ENCODE data around the gene SNX1. TPM values are rescaled to one million over a fixed set of nuclear protein-coding genes. Genes with fewer than 3 reads are reported as not detected.

SNX1 gene
- total and polyA plus RNA-seq, 2 of the 13 experiments (the other 11 are each of a cell fraction or from before 2014, with no cell fraction given): 29.3 to 60.1 TPM

DNA sequence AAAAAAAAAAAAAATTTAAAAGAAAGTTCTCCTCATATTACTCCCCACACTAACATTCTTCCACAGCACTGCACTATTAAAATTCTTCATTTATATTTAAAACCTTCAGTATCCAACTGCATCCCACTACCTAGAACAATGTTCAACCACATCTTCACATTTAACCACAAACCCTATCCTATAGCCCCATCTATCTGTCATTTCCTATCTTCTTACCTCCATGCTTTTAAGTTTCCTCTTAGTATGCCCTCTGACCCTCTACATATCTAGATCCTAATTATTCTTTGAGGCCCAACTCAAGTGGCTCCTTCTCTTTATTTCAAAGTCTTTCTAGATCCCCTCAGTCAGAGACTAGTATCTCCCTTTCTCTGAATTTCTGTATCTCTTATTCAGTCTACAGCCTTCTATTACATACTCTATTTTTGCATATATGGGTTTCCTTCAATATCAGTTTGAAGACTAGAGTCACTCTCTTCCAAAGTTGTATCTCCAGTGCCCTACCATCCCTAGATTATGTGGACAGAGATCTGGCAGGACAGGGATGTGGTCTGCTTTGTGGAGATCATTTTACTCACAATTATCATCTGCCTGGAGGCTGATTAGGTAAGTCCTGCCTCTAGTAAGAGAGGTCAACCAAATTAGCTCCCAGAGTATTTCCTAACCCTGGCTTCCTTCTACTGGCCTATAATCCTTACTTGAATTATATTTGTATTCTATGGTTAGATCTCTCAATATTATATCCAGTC lies 3.5 kb upstream of the SNX1 start (continued):
- TF ChIP-seq RERE (CRISPR knock-in tag; IDR thresholded peaks at IDR 0.05; ENCODE audit: low read depth): no peak
- 0 out of 2 replicates have a peak, but pooled peaks have one; percentile 5 for TF ChIP-seq NCOR1 (IDR thresholded peaks at IDR 0.05; ENCODE audit: borderline replicate concordance, low read length)
- TF ChIP-seq GATAD2A (CRISPR knock-in tag; IDR thresholded peaks at IDR 0.05): 0 out of 2 replicates have a peak, but pooled peaks have one; percentile 13
- TF ChIP-seq ZNF451 (CRISPR knock-in tag; IDR thresholded peaks at IDR 0.05): no peak
- no peak for TF ChIP-seq ZNF281 (CRISPR knock-in tag; IDR thresholded peaks at IDR 0.05; ENCODE audit: borderline replicate concordance)
- TF ChIP-seq ZBTB21 (CRISPR knock-in tag; IDR thresholded peaks at IDR 0.05): no peak
- no peak for TF ChIP-seq ZMYM2 (CRISPR knock-in tag; IDR thresholded peaks at IDR 0.05)
- TF ChIP-seq TAF1 (CRISPR knock-in tag; IDR thresholded peaks at IDR 0.05): no peak
- no peak for TF ChIP-seq POLR2AphosphoS2 (IDR thresholded peaks at IDR 0.05; ENCODE audit: low read depth, low read length)
- no peak for TF ChIP-seq SATB2 (CRISPR knock-in tag; IDR thresholded peaks at IDR 0.05)
- TF ChIP-seq FOXP1 (IDR thresholded peaks at IDR 0.05): no peak
- no peak for TF ChIP-seq FOXP1 (CRISPR knock-in tag; IDR thresholded peaks at IDR 0.05)
- TF ChIP-seq SMC3 (IDR thresholded peaks at IDR 0.05; ENCODE audit: low read length): peak; percentile 34; the same call in 1 of the 2 replicates
- peak; percentile 62 for TF ChIP-seq STAG1 (CRISPR knock-in tag; IDR thresholded peaks at IDR 0.05)
- TF ChIP-seq NR2F6 (IDR thresholded peaks at IDR 0.05): peak; percentile 8
- TF ChIP-seq NR2F6 (CRISPR knock-in tag; IDR thresholded peaks at IDR 0.05): 0 out of 2 replicates have a peak, but pooled peaks have one; percentile 42
- TF ChIP-seq MTA3 (CRISPR knock-in tag; IDR thresholded peaks at IDR 0.05): no peak
- TF ChIP-seq ERF (CRISPR knock-in tag; IDR thresholded peaks at IDR 0.05): no peak
- no peak for TF ChIP-seq HNRNPUL1 (IDR thresholded peaks at IDR 0.05; ENCODE audit: low read depth, low read length)
- TF ChIP-seq, protein P1, sequence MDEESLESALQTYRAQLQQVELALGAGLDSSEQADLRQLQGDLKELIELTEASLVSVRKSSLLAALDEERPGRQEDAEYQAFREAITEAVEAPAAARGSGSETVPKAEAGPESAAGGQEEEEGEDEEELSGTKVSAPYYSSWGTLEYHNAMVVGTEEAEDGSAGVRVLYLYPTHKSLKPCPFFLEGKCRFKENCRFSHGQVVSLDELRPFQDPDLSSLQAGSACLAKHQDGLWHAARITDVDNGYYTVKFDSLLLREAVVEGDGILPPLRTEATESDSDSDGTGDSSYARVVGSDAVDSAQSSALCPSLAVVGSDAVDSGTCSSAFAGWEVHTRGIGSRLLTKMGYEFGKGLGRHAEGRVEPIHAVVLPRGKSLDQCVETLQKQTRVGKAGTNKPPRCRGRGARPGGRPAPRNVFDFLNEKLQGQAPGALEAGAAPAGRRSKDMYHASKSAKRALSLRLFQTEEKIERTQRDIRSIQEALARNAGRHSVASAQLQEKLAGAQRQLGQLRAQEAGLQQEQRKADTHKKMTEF (CRISPR knock-in tag; IDR thresholded peaks at IDR 0.05): peak; percentile 17; the same call in 1 of the 2 replicates
- no peak for TF ChIP-seq ZNF691 (CRISPR knock-in tag; IDR thresholded peaks at IDR 0.05; ENCODE audit: borderline replicate concordance, low read depth)
- TF ChIP-seq ZFP90 (CRISPR knock-in tag; IDR thresholded peaks at IDR 0.05; ENCODE audit: borderline replicate concordance): no peak

All from HepG2 (cell line).